ENCODE measurements around the gene KHDRBS2.

The KHDRBS2 gene

GRCh38 chr6:61959196-61959595 lies 326.8 kb downstream of the KHDRBS2 start:
- DNase-seq (ENCODE audit: low read depth, low spot score): no peak
- Histone ChIP-seq H3K36me3 (ENCODE audit: insufficient read depth, low read length) (no peaks in the 10 kb centered on the region), H3K4me3 (no peak overlapping the region), H3K9ac (ENCODE audit: insufficient read length) (no peak overlapping the region), H3K27ac (no peak overlapping the region), H3K9me3 (ENCODE audit: low read depth, low read length) (no peaks in the 10 kb centered on the region)
- TF ChIP-seq POLR2AphosphoS5 (IDR thresholded peaks at IDR 0.05; ENCODE audit: borderline replicate concordance, low read depth, low read length) (no peak), FOXP2 (optimal IDR thresholded peaks at IDR 0.05; ENCODE audit: control extremely low read depth, extremely low read length, insufficient read depth) (no peak), EZH2 (IDR thresholded peaks at IDR 0.05) (no peak)

GRCh38 chr6:61953851-61954250 lies 332.2 kb downstream of the KHDRBS2 start:
- Histone ChIP-seq H3K9ac (ENCODE audit: insufficient read length) (no peak overlapping the region), H3K27ac (no peak overlapping the region), H3K9me3 (ENCODE audit: low read depth, low read length) (no peaks in the 10 kb centered on the region), H3K4me3 (no peak overlapping the region), H3K36me3 (ENCODE audit: insufficient read depth, low read length) (no peaks in the 10 kb centered on the region)
- TF ChIP-seq EZH2 (IDR thresholded peaks at IDR 0.05): no peak
- TF ChIP-seq FOXP2 (optimal IDR thresholded peaks at IDR 0.05; ENCODE audit: control extremely low read depth, extremely low read length, insufficient read depth): no peak
- TF ChIP-seq POLR2AphosphoS5 (IDR thresholded peaks at IDR 0.05; ENCODE audit: borderline replicate concordance, low read depth, low read length): no peak
- no peak for DNase-seq (ENCODE audit: low read depth, low spot score)

GRCh38 chr6:61951586-61951985 lies 334.4 kb downstream of the KHDRBS2 start:
- TF ChIP-seq EZH2 (IDR thresholded peaks at IDR 0.05) (no peak), FOXP2 (optimal IDR thresholded peaks at IDR 0.05; ENCODE audit: control extremely low read depth, extremely low read length, insufficient read depth) (no peak), POLR2AphosphoS5 (IDR thresholded peaks at IDR 0.05; ENCODE audit: borderline replicate concordance, low read depth, low read length) (no peak)
- no peak for DNase-seq (ENCODE audit: low read depth, low spot score)
- Histone ChIP-seq H3K9ac (ENCODE audit: insufficient read length) (no peak overlapping the region), H3K36me3 (ENCODE audit: insufficient read depth, low read length) (no peaks in the 10 kb centered on the region), H3K27ac (no peak overlapping the region), H3K9me3 (ENCODE audit: low read depth, low read length) (no peaks in the 10 kb centered on the region), H3K4me3 (no peak overlapping the region)

- H3K9me3 ChIP-seq (ENCODE audit: low read depth, low read length): no peaks in the 10 kb centered on the region
- no peak for TF ChIP-seq POLR2AphosphoS5 (IDR thresholded peaks at IDR 0.05; ENCODE audit: borderline replicate concordance, low read depth, low read length)
- TF ChIP-seq EZH2 (IDR thresholded peaks at IDR 0.05): no peak
- no peak for TF ChIP-seq FOXP2 (optimal IDR thresholded peaks at IDR 0.05; ENCODE audit: control extremely low read depth, extremely low read length, insufficient read depth)
- H3K9ac ChIP-seq (ENCODE audit: insufficient read length): no peak overlapping the region
- H3K27ac ChIP-seq: no peak overlapping the region
- H3K36me3 ChIP-seq (ENCODE audit: insufficient read depth, low read length): no peaks in the 10 kb centered on the region
- no peak for DNase-seq (ENCODE audit: low read depth, low spot score)
- H3K4me3 ChIP-seq: no peak overlapping the region
Measured at GRCh38 chr6:61950811-61951210, 335.2 kb downstream of the KHDRBS2 start.

GRCh38 chr6:61949971-61950370 lies 336.1 kb downstream of the KHDRBS2 start:
- TF ChIP-seq EZH2 (IDR thresholded peaks at IDR 0.05) (no peak), POLR2AphosphoS5 (IDR thresholded peaks at IDR 0.05; ENCODE audit: borderline replicate concordance, low read depth, low read length) (no peak), FOXP2 (optimal IDR thresholded peaks at IDR 0.05; ENCODE audit: control extremely low read depth, extremely low read length, insufficient read depth) (no peak)

GRCh38 chr6:61949161-61949560 lies 336.9 kb downstream of the KHDRBS2 start:
- no peaks in the 10 kb centered on the region for H3K9me3 ChIP-seq (ENCODE audit: low read depth, low read length)
- DNase-seq (ENCODE audit: low read depth, low spot score): no peak
- H3K27ac ChIP-seq: no peak overlapping the region
- no peak overlapping the region for H3K9ac ChIP-seq (ENCODE audit: insufficient read length)
- H3K4me3 ChIP-seq: no peak overlapping the region
- no peak for TF ChIP-seq EZH2 (IDR thresholded peaks at IDR 0.05)
- TF ChIP-seq FOXP2 (optimal IDR thresholded peaks at IDR 0.05; ENCODE audit: control extremely low read depth, extremely low read length, insufficient read depth): no peak
- no peak for TF ChIP-seq POLR2AphosphoS5 (IDR thresholded peaks at IDR 0.05; ENCODE audit: borderline replicate concordance, low read depth, low read length)
- H3K36me3 ChIP-seq (ENCODE audit: insufficient read depth, low read length): no peaks in the 10 kb centered on the region

More at GRCh38 chr6:61949971-61950370, 336.1 kb downstream of the KHDRBS2 start:
- no peak overlapping the region for H3K27ac ChIP-seq
- H3K36me3 ChIP-seq (ENCODE audit: insufficient read depth, low read length): no peaks in the 10 kb centered on the region
- no peaks in the 10 kb centered on the region for H3K9me3 ChIP-seq (ENCODE audit: low read depth, low read length)
- no peak for DNase-seq (ENCODE audit: low read depth, low spot score)
- H3K4me3 ChIP-seq: no peak overlapping the region
- H3K9ac ChIP-seq (ENCODE audit: insufficient read length): no peak overlapping the region

GRCh38 chr6:61947311-61947947 lies 338.6 kb downstream of the KHDRBS2 start:
- no peak for TF ChIP-seq POLR2AphosphoS5 (IDR thresholded peaks at IDR 0.05; ENCODE audit: borderline replicate concordance, low read depth, low read length)
- no peak for TF ChIP-seq EZH2 (IDR thresholded peaks at IDR 0.05)
- TF ChIP-seq FOXP2 (optimal IDR thresholded peaks at IDR 0.05; ENCODE audit: control extremely low read depth, extremely low read length, insufficient read depth): no peak
- no peak overlapping the region for H3K9ac ChIP-seq (ENCODE audit: insufficient read length)
- H3K9me3 ChIP-seq (ENCODE audit: low read depth, low read length): no peaks in the 10 kb centered on the region
- H3K36me3 ChIP-seq (ENCODE audit: insufficient read depth, low read length): no peaks in the 10 kb centered on the region
- DNase-seq (ENCODE audit: low read depth, low spot score): no peak
- H3K4me3 ChIP-seq: no peak overlapping the region
- H3K27ac ChIP-seq: no peak overlapping the region

GRCh38 chr6:61940919-61941318 lies 345.1 kb downstream of the KHDRBS2 start:
- H3K4me3 ChIP-seq: no peak overlapping the region
- no peak overlapping the region for H3K27ac ChIP-seq
- H3K9ac ChIP-seq (ENCODE audit: insufficient read length): no peak overlapping the region
- no peak for DNase-seq (ENCODE audit: low read depth, low spot score)
- H3K36me3 ChIP-seq (ENCODE audit: insufficient read depth, low read length): no peaks in the 10 kb centered on the region
- no peaks in the 10 kb centered on the region for H3K9me3 ChIP-seq (ENCODE audit: low read depth, low read length)
- no peak for TF ChIP-seq FOXP2 (optimal IDR thresholded peaks at IDR 0.05; ENCODE audit: control extremely low read depth, extremely low read length, insufficient read depth)
- TF ChIP-seq POLR2AphosphoS5 (IDR thresholded peaks at IDR 0.05; ENCODE audit: borderline replicate concordance, low read depth, low read length): no peak
- TF ChIP-seq EZH2 (IDR thresholded peaks at IDR 0.05): no peak

All from SK-N-MC (cell line).